GM12878 (cell line): ENCODE data around the gene FAM163B.

ENCODE experiments used
- ETV6 ChIP-seq, 2 experiments: fragments of 450-650 bp in 1 of 2; IDR thresholded peaks in 1 of 2; conservative IDR thresholded peaks in 1 of 2; 2 replicates each; pipeline ENCODE4 v1.6.1; 2014; ENCODE audit warnings: antibody characterized with exemption in 1 of 2, borderline replicate concordance in 1 of 2, low read depth in 1 of 2, mild to moderate bottlenecking in 1 of 2, moderate library complexity in 1 of 2
- HDAC6 ChIP-seq: fragments of 200-600 bp; sonication (generic); IDR thresholded peaks from one replicate; pipeline ENCODE4 v1.8.0; 2017; ENCODE audit warnings: antibody characterized with exemption; ENCODE audit not compliant: unreplicated experiment
- JUNB ChIP-seq: IDR thresholded peaks from 2 replicates; pipeline ENCODE4 v1.6.1; 2016; ENCODE audit warnings: antibody characterized with exemption, mild to moderate bottlenecking

DNA sequence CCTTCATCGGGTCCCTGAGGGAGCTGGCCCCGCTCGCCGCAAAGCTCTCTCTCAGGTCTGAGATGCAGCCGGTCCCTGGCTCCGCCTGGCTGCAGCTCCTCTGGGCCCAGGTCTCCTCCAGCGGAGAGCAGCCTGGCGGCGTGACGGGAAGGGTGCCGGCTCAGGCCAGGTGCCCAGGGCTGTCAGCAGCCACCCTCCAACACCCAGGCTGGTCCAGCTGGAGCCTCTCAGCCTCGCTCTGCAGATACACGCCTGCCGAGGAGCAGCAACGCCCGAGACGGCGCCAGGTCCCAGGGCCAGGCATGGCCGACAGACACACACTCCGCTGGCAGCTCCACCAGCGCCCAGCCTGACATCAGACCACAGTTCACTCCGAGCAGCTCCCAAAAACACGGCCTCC is 25.6 kb downstream of the FAM163B start:
- no peak for TF ChIP-seq HDAC6
- no peak for TF ChIP-seq ETV6 (conservative IDR thresholded peaks at IDR 0.05 in 1 of 2, IDR thresholded peaks at IDR 0.05 in 1 of 2; ENCODE audit: borderline replicate concordance in 1 of 2, low read depth in 1 of 2)
- TF ChIP-seq JUNB = no peak
